ENCODE data around the gene PTGFR.

PTGFR gene, protein sequence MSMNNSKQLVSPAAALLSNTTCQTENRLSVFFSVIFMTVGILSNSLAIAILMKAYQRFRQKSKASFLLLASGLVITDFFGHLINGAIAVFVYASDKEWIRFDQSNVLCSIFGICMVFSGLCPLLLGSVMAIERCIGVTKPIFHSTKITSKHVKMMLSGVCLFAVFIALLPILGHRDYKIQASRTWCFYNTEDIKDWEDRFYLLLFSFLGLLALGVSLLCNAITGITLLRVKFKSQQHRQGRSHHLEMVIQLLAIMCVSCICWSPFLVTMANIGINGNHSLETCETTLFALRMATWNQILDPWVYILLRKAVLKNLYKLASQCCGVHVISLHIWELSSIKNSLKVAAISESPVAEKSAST

DNA sequence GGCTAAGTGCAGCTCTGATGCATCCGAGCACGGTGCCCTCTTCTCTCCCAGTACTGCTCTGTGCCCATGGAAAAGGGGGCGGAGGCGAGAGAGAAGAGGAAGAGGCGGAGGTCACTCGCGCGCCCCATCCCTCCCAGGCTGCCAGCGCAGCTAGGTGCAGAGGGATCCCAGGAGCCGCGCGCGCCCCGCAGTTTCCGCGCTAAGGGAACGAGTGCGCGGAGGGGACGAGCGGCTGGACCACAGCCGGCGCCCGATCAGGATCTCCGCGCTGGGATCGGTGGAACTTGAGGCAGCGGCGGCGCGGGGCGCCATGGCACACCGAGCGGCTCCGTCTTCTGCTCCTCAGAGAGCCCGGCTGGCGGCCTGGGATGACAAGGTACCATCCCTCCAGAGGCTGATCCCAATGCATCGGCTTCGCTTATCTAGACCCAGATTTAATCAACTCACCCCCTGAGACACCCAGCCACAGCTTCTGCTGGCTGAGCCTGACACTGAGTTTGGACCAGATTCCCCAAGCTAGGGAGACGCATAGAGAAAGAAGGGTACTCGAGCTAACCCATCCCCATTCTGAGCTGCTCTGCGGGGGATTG lies at the start of gene PTGFR:
Gene PTGFR (plus strand): TSS at position 114 of the 590 bp plus-strand sequence. CDS start 1,770 bp downstream, outside the sequence.
- no peaks in the 10 kb centered on the region for H3K27me3 ChIP-seq (ENCODE audit: insufficient read depth, low read length, poor library complexity, severe bottlenecking)
- H2AFZ ChIP-seq (ENCODE audit: low read length), result no peak within 1 kb of the TSS
- no peak within 1 kb of the TSS for H3K4me2 ChIP-seq (ENCODE audit: low read depth, low read length, poor library complexity, severe bottlenecking)

DNA sequence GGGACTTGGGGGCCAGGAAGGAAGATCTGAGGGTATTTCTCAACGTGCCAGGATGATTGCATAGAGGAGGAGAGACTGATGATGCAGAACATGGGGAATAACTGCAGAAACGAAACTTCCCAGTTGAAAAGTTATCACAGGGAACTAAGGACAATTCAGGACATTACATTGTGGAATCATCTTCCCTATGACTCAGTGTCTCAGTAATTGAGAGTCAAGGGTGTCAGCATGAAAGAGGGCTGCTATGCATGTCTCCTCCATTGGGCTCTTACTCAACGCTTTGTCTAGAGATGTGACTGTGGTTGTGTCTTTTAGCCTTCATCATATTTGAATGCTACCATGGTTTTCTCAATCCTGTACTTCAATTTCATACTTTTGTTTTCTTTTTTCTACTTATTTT lies 48.9 kb upstream of the PTGFR start:
- no peaks in the 10 kb centered on the region for H3K79me2 ChIP-seq (ENCODE audit: insufficient read depth, low read length)

More for the DNA sequence above, at the start of gene PTGFR:
- no peaks in the 10 kb centered on the region for H3K79me2 ChIP-seq (ENCODE audit: insufficient read depth, low read length)
- no peak within 1 kb of the TSS for H3K9ac ChIP-seq (ENCODE audit: low read depth, low read length, poor library complexity, severe bottlenecking)
- H4K20me1 ChIP-seq (ENCODE audit: insufficient read depth, low read length, poor library complexity, severe bottlenecking), result no peaks in the 10 kb centered on the region
- H3K4me3 ChIP-seq (ENCODE audit: low read length, poor library complexity, severe bottlenecking), result no peak within 1 kb of the TSS
- H3K4me1 ChIP-seq (ENCODE audit: insufficient read depth, low read length, poor library complexity, severe bottlenecking), result no peaks in the 10 kb centered on the region
- no peaks in the 10 kb centered on the region for H3K36me3 ChIP-seq (ENCODE audit: insufficient read depth, low read length)
- TF ChIP-seq, protein P1, sequence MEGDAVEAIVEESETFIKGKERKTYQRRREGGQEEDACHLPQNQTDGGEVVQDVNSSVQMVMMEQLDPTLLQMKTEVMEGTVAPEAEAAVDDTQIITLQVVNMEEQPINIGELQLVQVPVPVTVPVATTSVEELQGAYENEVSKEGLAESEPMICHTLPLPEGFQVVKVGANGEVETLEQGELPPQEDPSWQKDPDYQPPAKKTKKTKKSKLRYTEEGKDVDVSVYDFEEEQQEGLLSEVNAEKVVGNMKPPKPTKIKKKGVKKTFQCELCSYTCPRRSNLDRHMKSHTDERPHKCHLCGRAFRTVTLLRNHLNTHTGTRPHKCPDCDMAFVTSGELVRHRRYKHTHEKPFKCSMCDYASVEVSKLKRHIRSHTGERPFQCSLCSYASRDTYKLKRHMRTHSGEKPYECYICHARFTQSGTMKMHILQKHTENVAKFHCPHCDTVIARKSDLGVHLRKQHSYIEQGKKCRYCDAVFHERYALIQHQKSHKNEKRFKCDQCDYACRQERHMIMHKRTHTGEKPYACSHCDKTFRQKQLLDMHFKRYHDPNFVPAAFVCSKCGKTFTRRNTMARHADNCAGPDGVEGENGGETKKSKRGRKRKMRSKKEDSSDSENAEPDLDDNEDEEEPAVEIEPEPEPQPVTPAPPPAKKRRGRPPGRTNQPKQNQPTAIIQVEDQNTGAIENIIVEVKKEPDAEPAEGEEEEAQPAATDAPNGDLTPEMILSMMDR (conservative IDR thresholded peaks at IDR 0.05; ENCODE audit: low read length), result no peak
- TF ChIP-seq EZH2phosphoT487 (IDR thresholded peaks at IDR 0.05; ENCODE audit: borderline replicate concordance), result no peak
- no peaks in the 10 kb centered on the region for H3K9me3 ChIP-seq (ENCODE audit: insufficient read depth, low read depth, low read length)
- no peaks in the 10 kb centered on the region for H3K9me2 ChIP-seq (replicated peaks; ENCODE audit: low read depth, low read length)
- H3F3A ChIP-seq (ENCODE audit: low read depth), result no peaks in the 10 kb centered on the region

DNA sequence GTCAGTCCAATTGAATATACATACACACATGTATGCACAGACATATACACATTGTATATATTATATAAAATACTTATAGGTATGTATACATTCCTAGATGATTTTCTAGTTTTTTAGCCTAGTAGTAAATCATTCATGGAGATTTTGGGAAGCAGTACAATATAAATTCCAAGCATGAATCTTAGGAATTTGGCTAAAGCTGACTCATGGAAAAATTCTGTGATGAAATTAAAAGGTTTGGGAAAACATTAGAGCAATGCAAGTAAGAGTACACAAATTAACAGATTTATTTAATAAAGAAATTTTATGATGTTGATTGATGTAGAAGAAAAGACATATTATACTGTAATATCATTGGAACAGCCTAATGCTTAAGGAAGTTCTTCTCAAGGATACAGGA lies 43.7 kb upstream of the PTGFR start:
- Histone ChIP-seq H3K4me2 (ENCODE audit: low read depth, low read length, poor library complexity, severe bottlenecking) (no peak overlapping the region), H3K4me3 (ENCODE audit: low read length, poor library complexity, severe bottlenecking) (no peak overlapping the region), H3K9ac (ENCODE audit: low read depth, low read length, poor library complexity, severe bottlenecking) (no peak overlapping the region), H3K4me1 (ENCODE audit: insufficient read depth, low read length, poor library complexity, severe bottlenecking) (no peaks in the 10 kb centered on the region), H3K9me3 (ENCODE audit: insufficient read depth, low read depth, low read length) (no peaks in the 10 kb centered on the region), H4K20me1 (ENCODE audit: insufficient read depth, low read length, poor library complexity, severe bottlenecking) (no peaks in the 10 kb centered on the region), H3K36me3 (ENCODE audit: insufficient read depth, low read length) (no peaks in the 10 kb centered on the region), H3K27me3 (ENCODE audit: insufficient read depth, low read length, poor library complexity, severe bottlenecking) (no peaks in the 10 kb centered on the region), H3K9me2 (replicated peaks; ENCODE audit: low read depth, low read length) (no peaks in the 10 kb centered on the region), H3K79me2 (ENCODE audit: insufficient read depth, low read length) (no peaks in the 10 kb centered on the region), H2AFZ (ENCODE audit: low read length) (no peak overlapping the region), H3F3A (ENCODE audit: low read depth) (no peaks in the 10 kb centered on the region)
- TF ChIP-seq, protein P1 (conservative IDR thresholded peaks at IDR 0.05; ENCODE audit: low read length), result no peak
- no peak for TF ChIP-seq EZH2phosphoT487 (IDR thresholded peaks at IDR 0.05; ENCODE audit: borderline replicate concordance)

More for the DNA sequence above, 48.9 kb upstream of the PTGFR start:
- Histone ChIP-seq H2AFZ (ENCODE audit: low read length) (no peak overlapping the region), H3K36me3 (ENCODE audit: insufficient read depth, low read length) (no peaks in the 10 kb centered on the region), H3K9ac (ENCODE audit: low read depth, low read length, poor library complexity, severe bottlenecking) (no peak overlapping the region), H3K9me3 (ENCODE audit: insufficient read depth, low read depth, low read length) (no peaks in the 10 kb centered on the region), H3K9me2 (replicated peaks; ENCODE audit: low read depth, low read length) (no peaks in the 10 kb centered on the region), H3K4me2 (ENCODE audit: low read depth, low read length, poor library complexity, severe bottlenecking) (no peak overlapping the region), H4K20me1 (ENCODE audit: insufficient read depth, low read length, poor library complexity, severe bottlenecking) (no peaks in the 10 kb centered on the region), H3K4me3 (ENCODE audit: low read length, poor library complexity, severe bottlenecking) (no peak overlapping the region), H3F3A (ENCODE audit: low read depth) (no peaks in the 10 kb centered on the region), H3K27me3 (ENCODE audit: insufficient read depth, low read length, poor library complexity, severe bottlenecking) (no peaks in the 10 kb centered on the region), H3K4me1 (ENCODE audit: insufficient read depth, low read length, poor library complexity, severe bottlenecking) (no peaks in the 10 kb centered on the region)
- TF ChIP-seq, protein P1 (conservative IDR thresholded peaks at IDR 0.05; ENCODE audit: low read length), result no peak
- no peak for TF ChIP-seq EZH2phosphoT487 (IDR thresholded peaks at IDR 0.05; ENCODE audit: borderline replicate concordance)

Measured in Loucy (cell line).